Lung (tissue), 12 donors: ENCODE results near the gene MED13L. TPM values are rescaled to one million over a fixed set of nuclear protein-coding genes. Genes with fewer than 3 reads are reported as not detected.

Source experiments
- ATAC-seq: fragments of 200-7000 bp; cut with Tn5 transposase; one replicate; pipeline ENCODE4 v1.9.1; 2020; ENCODE audit warnings: moderate number of reproducible peaks; ENCODE audit not compliant: insufficient read depth, low FRiP score
- DNase-seq, 3 donors: peaks; one replicate each; pipeline ENCODE4 v3.0.0-alpha.2; 2013 to 2017
- H3K27ac ChIP-seq, 2 donors: one replicate each; pipeline ENCODE4 v1.5.1; 2013; ENCODE audit warnings: mild to moderate bottlenecking in 2 of 2, moderate library complexity in 2 of 2, control low read depth in 1 of 2, inconsistent platforms in 1 of 2, low read depth in 1 of 2, low read length in 1 of 2
- H3K27me3 ChIP-seq, 3 donors: one replicate each; pipeline ENCODE4 v1.5.1; 2013; ENCODE audit warnings: low read length in 2 of 3; ENCODE audit not compliant: control insufficient read depth in 3 of 3, insufficient read depth in 3 of 3
- H3K36me3 ChIP-seq, 4 donors: one replicate each; pipeline ENCODE4 v1.5.1; 2013; ENCODE audit warnings: low read length in 4 of 4, mild to moderate bottlenecking in 1 of 4, moderate library complexity in 1 of 4; ENCODE audit not compliant: control insufficient read depth in 4 of 4, insufficient read depth in 4 of 4
- H3K4me1 ChIP-seq, 5 donors: one replicate each; pipeline ENCODE4 v1.5.1; 2013; ENCODE audit warnings: low read length in 5 of 5, mild to moderate bottlenecking in 2 of 5, moderate library complexity in 1 of 5; ENCODE audit not compliant: control insufficient read depth in 5 of 5, insufficient read depth in 5 of 5
- H3K4me3 ChIP-seq: one replicate; pipeline ENCODE4 v1.5.1; 2013; ENCODE audit warnings: mild to moderate bottlenecking, control low read depth, moderate library complexity
- H3K9ac ChIP-seq, 2 donors: one replicate each; pipeline ENCODE4 v1.5.1; 2013; ENCODE audit warnings: low read length in 2 of 2, control low read depth in 1 of 2; ENCODE audit not compliant: insufficient read depth in 1 of 2
- H3K9me3 ChIP-seq, 4 donors: one replicate each; pipeline ENCODE4 v1.5.1; 2013; ENCODE audit warnings: low read length in 3 of 4, mild to moderate bottlenecking in 1 of 4, moderate library complexity in 1 of 4; ENCODE audit not compliant: control insufficient read depth in 4 of 4, insufficient read depth in 3 of 4
- CTCF ChIP-seq: IDR thresholded peaks from 2 replicates; pipeline ENCODE4 v1.5.1; 2012; ENCODE audit warnings: mild to moderate bottlenecking; ENCODE audit errors: control extremely low read depth, extremely low read depth
- WGBS, 2 donors: extraction: QIAGEN DNeasy Blood & Tissue Kit; methylation state at CpG; one replicate each; pipeline ENCODE4 v1.1.7; 2013; 5-methylcytosine and 5-hydroxymethylcytosine counted together
- polyA plus RNA-seq, 2 donors: library from polyadenylated mRNA; stranded (reverse); fragments of 200-250 nt; gene quantifications; one replicate each; pipeline ENCODE4 v1.2.1, GENCODE V29; 2013
- total RNA-seq, 2 donors: library from RNA; depleted of rRNA in 1 of 2; stranded (reverse); fragments of >200 nt in 1 of 2; gene quantifications; one replicate each; pipeline ENCODE4 v1.2.1, GENCODE V29; 2014 to 2021
- donor health status: control.
- donor health status: control.
- donor health status: Bipolar disorder and iron deficiency.
- donor health status: healthy.
- donor health status: DM: yes; HTN: yes; CAD: no.

The MED13L gene
- total and polyA plus RNA-seq, 4 donors, result 18.2 to 329 (median 71.4) TPM

DNA sequence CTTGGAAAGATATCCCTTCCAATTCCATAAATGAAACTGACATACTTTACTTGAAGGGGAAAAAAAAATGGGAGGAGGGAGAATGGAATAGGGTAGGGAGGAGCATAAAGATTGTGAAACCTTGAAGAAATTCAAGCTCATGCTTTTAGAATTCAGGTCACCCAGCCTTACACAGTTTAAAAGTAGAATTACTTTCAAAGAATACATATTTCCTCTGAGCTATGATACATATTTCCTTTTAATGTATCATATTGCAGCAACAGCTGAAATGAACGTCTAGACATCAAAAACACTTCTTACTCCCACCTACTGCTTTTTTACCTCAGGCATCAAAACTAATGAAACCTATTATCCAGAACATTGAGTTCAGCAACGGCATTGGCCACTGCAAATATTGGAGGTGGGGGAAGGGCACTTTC lies 156.0 kb downstream of the MED13L start:
- H3K9ac ChIP-seq, result no peak overlapping the region
- no peaks in the 10 kb centered on the region for H3K36me3 ChIP-seq
- peaks cover 9 to 59% (median 28%) of the 10 kb centered on the region in 5 donors for H3K4me1 ChIP-seq
- DNase-seq (peak in 1 of 3 donors; percentile 62), ATAC-seq (no peak)
- TF ChIP-seq CTCF, result no peak
- WGBS, 2 donors, result 15 to 29% methylated on average over 2 of the region's 2 CpGs
- H3K27me3 ChIP-seq, result no peaks in the 10 kb centered on the region
- H3K4me3 ChIP-seq, result no peak overlapping the region
- no peaks in the 10 kb centered on the region for H3K9me3 ChIP-seq
- H3K27ac ChIP-seq, result no peak overlapping the region

GRCh38 chr12:116116650-116117424 lies 160.7 kb downstream of the MED13L start:
- H3K4me3 ChIP-seq, result no peak overlapping the region
- peaks cover 4 to 29% (median 14%) of the 10 kb centered on the region in 5 donors for H3K4me1 ChIP-seq
- ATAC-seq (no peak), DNase-seq (no peak)
- TF ChIP-seq CTCF, result no peak
- no peaks in the 10 kb centered on the region for H3K27me3 ChIP-seq
- 92 to 94% methylated on average over 5 of the region's 5 CpGs for WGBS, 2 donors
- no peak overlapping the region for H3K27ac ChIP-seq
- H3K9ac ChIP-seq, result no peak overlapping the region
- no peaks in the 10 kb centered on the region for H3K9me3 ChIP-seq
- H3K36me3 ChIP-seq, result no peaks in the 10 kb centered on the region

GRCh38 chr12:116113398-116114130 lies 163.9 kb downstream of the MED13L start:
- ATAC-seq, result no peak
- H3K4me3 ChIP-seq, result no peak overlapping the region
- TF ChIP-seq CTCF, result no peak
- H3K4me1 ChIP-seq, result peaks cover 0 to 10% (median 4%) of the 10 kb centered on the region in 5 donors
- no peak overlapping the region for H3K9ac ChIP-seq
- DNase-seq, result no peak
- 87 to 89% methylated on average over 8 of the region's 8 CpGs for WGBS, 2 donors
- no peaks in the 10 kb centered on the region for H3K9me3 ChIP-seq
- H3K27me3 ChIP-seq, result no peaks in the 10 kb centered on the region
- peaks cover 0 to 3% (median 0%) of the 10 kb centered on the region in 4 donors for H3K36me3 ChIP-seq
- no peak overlapping the region for H3K27ac ChIP-seq
